Neuronal stem cell (in vitro differentiated cells): ENCODE results near the gene YRDC.
A peak's percentile ranks its signal among the peaks of the same experiment; 100 is the strongest.

ENCODE experiments used
- DNase-seq: peaks from one replicate; pipeline ENCODE4 v3.0.0-alpha.2; 2013; ENCODE audit warnings: low spot score
- H2AFZ ChIP-seq: one replicate; pipeline ENCODE4 v1.6.1; 2013; ENCODE audit warnings: mild to moderate bottlenecking, low read length, inconsistent platforms
- H2AK5ac ChIP-seq: 2 replicates; pipeline ENCODE4 v1.6.1; 2013; ENCODE audit warnings: low read depth, mild to moderate bottlenecking, inconsistent platforms, low read length, moderate library complexity, mixed read lengths
- H2BK120ac ChIP-seq: 2 replicates; pipeline ENCODE4 v1.6.1; 2013; ENCODE audit warnings: low read depth, mild to moderate bottlenecking, inconsistent platforms, low read length, moderate library complexity, mixed read lengths
- H2BK12ac ChIP-seq: one replicate; pipeline ENCODE4 v1.6.1; 2013; ENCODE audit warnings: low read length, inconsistent platforms
- H2BK15ac ChIP-seq: 2 replicates; pipeline ENCODE4 v1.6.1; 2013; ENCODE audit warnings: mild to moderate bottlenecking, low read length, inconsistent platforms, mixed read lengths
- H2BK5ac ChIP-seq: one replicate; pipeline ENCODE4 v1.6.1; 2013; ENCODE audit warnings: inconsistent platforms, mild to moderate bottlenecking, low read length, moderate library complexity
- H3K14ac ChIP-seq: one replicate; pipeline ENCODE4 v1.6.1; 2013; ENCODE audit warnings: low read length, inconsistent platforms
- H3K18ac ChIP-seq: 2 replicates; pipeline ENCODE4 v1.6.1; 2013; ENCODE audit warnings: low read length, inconsistent platforms
- H3K23ac ChIP-seq: 2 replicates; pipeline ENCODE4 v1.6.1; 2013; ENCODE audit warnings: low read depth, mild to moderate bottlenecking, mixed read lengths, low read length, inconsistent platforms; ENCODE audit not compliant: poor library complexity
- H3K27ac ChIP-seq: replicated peaks from 3 replicates; pipeline ENCODE4 v1.5.1; 2013; ENCODE audit warnings: low read length, inconsistent platforms
- H3K27me3 ChIP-seq, 3 experiments: 2 replicates each; pipeline ENCODE4 v1.6.1; 2013; ENCODE audit warnings: low read length in 3 of 3, mild to moderate bottlenecking in 2 of 3, inconsistent platforms in 1 of 3, low read depth in 1 of 3, mixed read lengths in 1 of 3, moderate library complexity in 1 of 3; ENCODE audit not compliant: control insufficient read depth in 3 of 3, insufficient read depth in 3 of 3
- H3K36me3 ChIP-seq, 2 donors: replicated peaks in 1 of 2; 2 replicates each; pipeline ENCODE4 v1.6.1; 2013; ENCODE audit warnings: low read length in 2 of 2; ENCODE audit not compliant: control insufficient read depth in 2 of 2, insufficient read depth in 2 of 2
- H3K4ac ChIP-seq: 2 replicates; pipeline ENCODE4 v1.6.1; 2013; ENCODE audit warnings: inconsistent platforms, mild to moderate bottlenecking, low read length, moderate library complexity
- H3K4me1 ChIP-seq, 2 donors: 1 replicate in 1 of 2; 2 replicates in 1 of 2; pipeline ENCODE4 v1.6.1; 2013; ENCODE audit warnings: low read length in 2 of 2, low read depth in 1 of 2; ENCODE audit not compliant: control insufficient read depth in 2 of 2, insufficient read depth in 1 of 2
- H3K4me2 ChIP-seq: one replicate; pipeline ENCODE4 v1.6.1; 2013; ENCODE audit warnings: mild to moderate bottlenecking, low read length, inconsistent platforms; ENCODE audit not compliant: insufficient read depth, poor library complexity, severe bottlenecking
- H3K4me3 ChIP-seq, 2 donors: 2 replicates each; pipeline ENCODE4 v1.5.1; 2013; ENCODE audit warnings: low read length in 2 of 2, mild to moderate bottlenecking in 2 of 2, inconsistent platforms in 1 of 2, moderate library complexity in 1 of 2
- H3K79me1 ChIP-seq: one replicate; pipeline ENCODE4 v1.6.1; 2013; ENCODE audit warnings: low read depth, mild to moderate bottlenecking, inconsistent platforms, low read length, moderate library complexity
- H3K9ac ChIP-seq: one replicate; pipeline ENCODE4 v1.6.1; 2013; ENCODE audit warnings: mild to moderate bottlenecking, low read depth, low read length, inconsistent platforms; ENCODE audit not compliant: poor library complexity
- H3K9me3 ChIP-seq, 2 donors: replicated peaks in 1 of 2; 2 replicates each; pipeline versions ENCODE3 to v1.6.1; 2013; ENCODE audit warnings: low read length in 2 of 2, mild to moderate bottlenecking in 2 of 2, inconsistent platforms in 1 of 2, low read depth in 1 of 2, mixed read lengths in 1 of 2, moderate library complexity in 1 of 2; ENCODE audit not compliant: control insufficient read depth in 2 of 2, insufficient read depth in 1 of 2
- H4K8ac ChIP-seq: one replicate; pipeline ENCODE4 v1.6.1; 2013; ENCODE audit warnings: low read depth, mild to moderate bottlenecking, inconsistent platforms, low read length, moderate library complexity
- H4K91ac ChIP-seq: one replicate; pipeline ENCODE4 v1.6.1; 2013; ENCODE audit warnings: low read length, low read depth, mild to moderate bottlenecking, inconsistent platforms; ENCODE audit not compliant: poor library complexity
- WGBS, 2 donors: extraction: QIAGEN DNeasy Blood & Tissue Kit; methylation state at CpG; one replicate each; pipeline ENCODE4 v1.1.7; 2013; ENCODE audit warnings: missing lambda C conversion rate in 2 of 2, mixed read lengths in 1 of 2; ENCODE audit not compliant: insufficient read length in 2 of 2, insufficient replicate concordance in 1 of 2; ENCODE audit errors: extremely low coverage in 2 of 2; 5-methylcytosine and 5-hydroxymethylcytosine counted together

The YRDC gene

GRCh38 chr1:37822906-37823815 lies 15.2 kb upstream of the YRDC start:
- Histone ChIP-seq H3K4me1 (no peaks in the 10 kb centered on the region), H3K9ac (no peak overlapping the region), H2AFZ (no peak overlapping the region), H3K14ac (no peak overlapping the region), H3K4me3 (no peak overlapping the region), H3K9me3 (no peaks in the 10 kb centered on the region), H2BK5ac (no peak overlapping the region), H2BK120ac (no peak overlapping the region), H3K23ac (no peak overlapping the region), H3K18ac (no peak overlapping the region), H3K4me2 (no peak overlapping the region), H3K79me1 (no peaks in the 10 kb centered on the region), H3K4ac (no peak overlapping the region), H3K27me3 (no peaks in the 10 kb centered on the region), H4K8ac (no peak overlapping the region), H3K36me3 (peaks cover 17 to 78% of the 10 kb centered on the region in 2 donors), H2BK15ac (no peak overlapping the region), H2AK5ac (no peak overlapping the region), H3K27ac (no peak overlapping the region), H2BK12ac (no peak overlapping the region), H4K91ac (no peak overlapping the region)
- no CpG with 5 or more reads among the region's 9 CpGs for WGBS, 2 donors
- DNase-seq: no peak

GRCh38 chr1:37821481-37821880 lies 13.5 kb upstream of the YRDC start:
- no peak overlapping the region for H2AK5ac ChIP-seq
- peaks cover 17 to 83% of the 10 kb centered on the region in 2 donors for H3K36me3 ChIP-seq
- H3K27me3 ChIP-seq: no peaks in the 10 kb centered on the region
- no peaks in the 10 kb centered on the region for H3K79me1 ChIP-seq
- H2BK15ac ChIP-seq: no peak overlapping the region
- no peak overlapping the region for H2BK12ac ChIP-seq
- no peak overlapping the region for H3K14ac ChIP-seq
- no peak overlapping the region for H3K4me2 ChIP-seq
- H3K4me3 ChIP-seq: no peak overlapping the region
- H3K9me3 ChIP-seq: no peaks in the 10 kb centered on the region
- no peak overlapping the region for H2BK120ac ChIP-seq
- no peak overlapping the region for H2AFZ ChIP-seq
- H3K18ac ChIP-seq: no peak overlapping the region
- no CpG with 5 or more reads among the region's 2 CpGs for WGBS, 2 donors
- no peak overlapping the region for H4K8ac ChIP-seq
- no peak overlapping the region for H2BK5ac ChIP-seq
- no peak overlapping the region for H3K27ac ChIP-seq
- no peak overlapping the region for H3K23ac ChIP-seq
- no peaks in the 10 kb centered on the region for H3K4me1 ChIP-seq
- no peak overlapping the region for H3K4ac ChIP-seq
- no peak overlapping the region for H4K91ac ChIP-seq
- DNase-seq: no peak
- H3K9ac ChIP-seq: no peak overlapping the region

DNA sequence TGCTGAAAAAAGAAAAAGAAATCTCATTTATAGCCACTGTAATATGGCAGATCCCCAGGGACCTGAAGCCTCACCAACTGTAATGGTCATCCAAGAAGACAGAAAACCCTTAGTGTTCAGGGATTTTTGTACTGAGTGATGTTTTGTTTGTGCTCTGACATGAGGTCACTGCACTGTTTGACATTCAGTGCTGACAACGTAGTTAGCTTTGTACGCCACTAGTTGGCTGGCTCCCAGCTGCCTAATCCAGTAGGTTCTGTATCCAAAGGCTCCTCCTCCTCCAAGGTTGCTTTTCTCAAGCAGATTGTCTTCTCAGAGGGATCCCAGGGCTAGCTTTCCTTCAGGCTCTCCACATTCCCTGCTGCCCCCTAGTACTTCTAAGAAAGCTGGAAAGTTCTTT lies 9.5 kb upstream of the YRDC start:
- H3K23ac ChIP-seq: no peak overlapping the region
- no peak overlapping the region for H2AK5ac ChIP-seq
- no peak overlapping the region for H3K4me3 ChIP-seq
- no CpG with 5 or more reads among the region's 2 CpGs for WGBS, 2 donors
- H3K9ac ChIP-seq: no peak overlapping the region
- H2BK15ac ChIP-seq: no peak overlapping the region
- H3K9me3 ChIP-seq: no peaks in the 10 kb centered on the region
- no peak overlapping the region for H3K27ac ChIP-seq
- no peak overlapping the region for H4K8ac ChIP-seq
- H2BK5ac ChIP-seq: no peak overlapping the region
- H4K91ac ChIP-seq: no peak overlapping the region
- no peak overlapping the region for H2AFZ ChIP-seq
- H3K36me3 ChIP-seq: peaks cover 28 to 79% of the 10 kb centered on the region in 2 donors
- no peaks in the 10 kb centered on the region for H3K4me1 ChIP-seq
- H2BK12ac ChIP-seq: no peak overlapping the region
- DNase-seq: no peak
- H3K79me1 ChIP-seq: peaks cover 2% of the 10 kb centered on the region
- no peak overlapping the region for H3K18ac ChIP-seq
- H3K4ac ChIP-seq: no peak overlapping the region
- H3K4me2 ChIP-seq: no peak overlapping the region
- no peaks in the 10 kb centered on the region for H3K27me3 ChIP-seq
- H2BK120ac ChIP-seq: no peak overlapping the region
- no peak overlapping the region for H3K14ac ChIP-seq

DNA sequence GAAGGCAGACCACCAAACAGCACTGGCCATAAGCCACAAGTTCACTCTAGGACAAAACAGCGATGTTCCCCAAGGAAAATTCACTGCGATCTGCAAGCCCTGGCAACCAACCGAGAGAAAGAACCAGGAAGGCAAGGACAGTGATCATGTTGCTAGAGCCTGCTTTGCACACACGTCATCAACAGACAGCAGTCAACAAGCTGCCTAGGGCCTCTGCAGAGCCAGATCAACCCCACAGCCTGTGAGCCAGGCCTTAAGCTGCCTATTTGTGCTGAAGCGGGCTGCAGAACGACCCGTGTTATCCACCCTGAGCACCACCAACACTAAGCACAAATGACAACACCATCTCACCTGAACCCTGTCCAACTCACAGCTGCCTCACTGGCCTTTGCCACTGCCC lies 6.2 kb upstream of the YRDC start:
- Histone ChIP-seq H3K36me3 (peaks cover 24 to 71% of the 10 kb centered on the region in 2 donors), H3K18ac (no peak overlapping the region), H2AK5ac (no peak overlapping the region), H3K9me3 (no peaks in the 10 kb centered on the region), H2BK5ac (no peak overlapping the region), H3K23ac (no peak overlapping the region), H2AFZ (no peak overlapping the region), H3K79me1 (peaks cover 2% of the 10 kb centered on the region), H3K27me3 (no peaks in the 10 kb centered on the region), H3K4ac (no peak overlapping the region), H3K9ac (no peak overlapping the region), H4K8ac (no peak overlapping the region), H3K4me2 (no peak overlapping the region), H2BK120ac (no peak overlapping the region), H4K91ac (no peak overlapping the region), H2BK15ac (no peak overlapping the region), H3K4me1 (peaks cover 0 to 3% of the 10 kb centered on the region in 2 donors), H3K4me3 (peak overlapping the region in 1 of 2 donors; percentile 16), H3K27ac (no peak overlapping the region), H2BK12ac (no peak overlapping the region), H3K14ac (no peak overlapping the region)
- no peak for DNase-seq
- WGBS, 2 donors: no CpG with 5 or more reads among the region's 7 CpGs
